Effector memory CD4-positive, alpha-beta T cell (primary cell): ENCODE measurements around the gene RFTN2.
"Not testable (repeated sequence)": the region's sequence is repeated elsewhere in the genome, so short reads cannot be mapped to it uniquely, and the experiment has no call there.

Experiments
- DNase-seq, 3 donors: peaks; one replicate each; pipeline ENCODE4 v3.0.0-alpha.2; 2020
- H3K27ac ChIP-seq: 2 replicates; pipeline ENCODE4 v1.7.0; 2013; ENCODE audit warnings: mild to moderate bottlenecking, low read length, moderate library complexity; ENCODE audit not compliant: insufficient read depth, poor library complexity, severe bottlenecking
- H3K27me3 ChIP-seq: replicated peaks from 2 replicates; pipeline ENCODE4 v1.7.0; 2013; ENCODE audit warnings: mild to moderate bottlenecking, low read length; ENCODE audit not compliant: insufficient read depth, control insufficient read depth, poor library complexity, severe bottlenecking
- H3K36me3 ChIP-seq: 2 replicates; pipeline ENCODE4 v1.7.0; 2013; ENCODE audit warnings: mild to moderate bottlenecking, low read length, moderate library complexity; ENCODE audit not compliant: control insufficient read depth, insufficient read depth
- H3K4me1 ChIP-seq: 2 replicates; pipeline ENCODE4 v1.7.0; 2013; ENCODE audit warnings: low read length, mild to moderate bottlenecking; ENCODE audit not compliant: control insufficient read depth, insufficient read depth, poor library complexity, severe bottlenecking
- H3K4me3 ChIP-seq: 2 replicates; pipeline ENCODE4 v1.7.0; 2013; ENCODE audit warnings: low read length, low read depth, mild to moderate bottlenecking; ENCODE audit not compliant: insufficient read depth, poor library complexity, severe bottlenecking
- H3K9me3 ChIP-seq: 2 replicates; pipeline ENCODE4 v1.7.0; 2013; ENCODE audit warnings: mild to moderate bottlenecking, low read length, moderate library complexity; ENCODE audit not compliant: control insufficient read depth

The RFTN2 gene

DNA sequence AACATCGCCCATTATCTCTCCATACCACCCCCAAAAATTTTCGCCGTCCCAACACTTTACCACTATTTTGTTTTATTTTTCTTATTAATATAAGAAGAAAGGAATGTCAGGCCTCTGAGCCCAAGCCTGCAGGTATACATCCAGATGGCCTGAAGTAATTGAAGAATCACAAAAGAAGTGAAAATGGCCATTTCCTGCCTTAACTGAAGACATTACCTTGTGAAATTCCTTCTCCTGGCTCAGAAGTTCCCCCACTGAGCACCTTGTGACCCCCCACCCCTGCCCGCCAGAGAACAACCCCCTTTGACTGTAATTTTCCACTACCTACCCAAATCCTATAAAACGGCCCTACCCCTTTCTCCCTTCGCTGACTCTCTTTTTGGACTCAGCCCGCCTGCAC is 88.1 kb downstream of the RFTN2 start:
- not testable (repeated sequence) for H3K9me3 ChIP-seq, DNase-seq, H3K36me3 ChIP-seq, H3K27ac ChIP-seq, H3K4me3 ChIP-seq, H3K27me3 ChIP-seq, H3K4me1 ChIP-seq

DNA sequence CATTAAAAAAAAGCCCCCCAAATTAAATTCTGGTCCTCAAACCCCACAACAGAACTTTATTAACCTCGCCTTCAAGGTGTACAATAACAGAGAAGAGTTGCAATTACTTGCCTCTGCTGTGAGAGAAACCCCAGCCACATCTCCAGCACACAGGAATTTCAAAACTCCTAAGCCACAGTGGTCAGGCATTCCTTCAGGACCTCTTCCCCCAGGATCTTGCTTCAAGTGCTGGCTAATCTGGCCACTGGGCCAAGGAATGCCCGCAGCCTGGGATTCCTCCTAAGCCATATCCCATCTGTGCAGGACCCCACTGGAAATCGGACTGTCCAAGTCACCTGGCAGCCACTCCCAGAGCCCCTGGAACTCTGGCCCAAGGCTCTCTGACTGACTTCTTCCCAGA is 95.2 kb downstream of the RFTN2 start:
- not testable (repeated sequence) for H3K9me3 ChIP-seq, H3K4me3 ChIP-seq, H3K27me3 ChIP-seq, H3K4me1 ChIP-seq, DNase-seq, H3K27ac ChIP-seq, H3K36me3 ChIP-seq

DNA sequence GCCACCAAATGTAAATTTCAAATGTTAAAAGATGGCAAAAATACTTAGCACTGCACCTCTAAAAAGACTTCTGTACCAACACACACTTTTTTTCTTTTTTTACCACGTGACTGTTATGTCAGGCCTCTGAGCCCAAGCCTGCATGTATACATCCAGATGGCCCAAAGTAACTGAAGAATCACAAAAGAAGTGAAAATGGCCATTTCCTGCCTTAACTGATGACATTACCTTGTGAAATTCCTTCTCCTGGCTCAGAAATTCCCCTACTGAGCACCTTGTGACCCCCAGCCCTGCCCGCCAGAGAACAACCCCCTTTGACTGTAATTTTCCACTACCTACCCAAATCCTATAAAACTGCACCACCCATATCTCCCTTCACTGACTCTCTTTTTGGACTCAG is 97.1 kb downstream of the RFTN2 start:
- DNase-seq, H3K9me3 ChIP-seq, H3K4me3 ChIP-seq, H3K4me1 ChIP-seq, H3K36me3 ChIP-seq, H3K27me3 ChIP-seq, H3K27ac ChIP-seq: not testable (repeated sequence)

DNA sequence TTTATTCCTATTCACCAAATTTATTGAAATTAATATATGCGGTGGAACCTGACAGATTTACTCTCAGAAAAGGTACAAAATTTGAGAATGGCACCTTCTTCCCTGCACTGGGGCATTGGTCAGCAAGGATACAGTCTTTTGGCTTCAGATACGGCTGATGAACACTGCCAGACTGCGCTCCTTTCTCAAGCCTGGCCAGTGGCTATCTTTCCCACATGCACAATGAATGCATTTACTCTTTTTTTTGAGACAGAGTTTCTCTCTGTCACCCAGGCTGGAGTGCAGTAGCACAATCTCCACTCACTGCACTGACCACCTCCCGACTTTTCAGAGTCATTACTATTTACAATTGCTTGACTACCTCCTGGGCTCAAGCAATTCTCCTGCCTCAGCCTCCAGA is 97.9 kb downstream of the RFTN2 start:
- no peaks in the 10 kb centered on the region for H3K4me1 ChIP-seq

DNA sequence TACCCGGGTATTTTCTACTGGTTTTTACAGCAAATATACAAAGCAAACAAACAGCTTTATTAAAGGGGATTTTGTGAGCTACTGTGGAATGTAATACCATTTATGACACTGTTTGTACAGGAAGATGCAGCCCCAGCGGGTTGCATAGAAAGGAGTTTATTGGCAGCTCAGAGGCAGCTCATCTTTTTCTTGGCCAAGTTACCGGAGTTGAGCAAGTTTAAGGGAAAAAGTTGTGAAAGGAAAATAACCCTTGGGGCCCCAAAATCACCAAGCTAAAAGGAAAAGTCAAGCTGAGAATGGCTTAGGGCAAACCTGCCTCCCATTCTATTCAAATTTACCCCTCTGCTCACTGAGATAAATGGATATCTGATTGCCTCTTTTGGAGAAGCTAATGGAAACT is 98.8 kb downstream of the RFTN2 start:
- no peaks in the 10 kb centered on the region for H3K36me3 ChIP-seq
- DNase-seq: no peak
- H3K4me1 ChIP-seq: no peaks in the 10 kb centered on the region
- no peak overlapping the region for H3K27ac ChIP-seq
- no peaks in the 10 kb centered on the region for H3K9me3 ChIP-seq
- H3K4me3 ChIP-seq: no peak overlapping the region
- H3K27me3 ChIP-seq: no peaks in the 10 kb centered on the region

More for the DNA sequence above, 97.9 kb downstream of the RFTN2 start:
- no peaks in the 10 kb centered on the region for H3K36me3 ChIP-seq
- no peak overlapping the region for H3K27ac ChIP-seq
- H3K4me3 ChIP-seq: no peak overlapping the region
- DNase-seq: no peak
- H3K27me3 ChIP-seq: no peaks in the 10 kb centered on the region
- H3K9me3 ChIP-seq: no peaks in the 10 kb centered on the region

DNA sequence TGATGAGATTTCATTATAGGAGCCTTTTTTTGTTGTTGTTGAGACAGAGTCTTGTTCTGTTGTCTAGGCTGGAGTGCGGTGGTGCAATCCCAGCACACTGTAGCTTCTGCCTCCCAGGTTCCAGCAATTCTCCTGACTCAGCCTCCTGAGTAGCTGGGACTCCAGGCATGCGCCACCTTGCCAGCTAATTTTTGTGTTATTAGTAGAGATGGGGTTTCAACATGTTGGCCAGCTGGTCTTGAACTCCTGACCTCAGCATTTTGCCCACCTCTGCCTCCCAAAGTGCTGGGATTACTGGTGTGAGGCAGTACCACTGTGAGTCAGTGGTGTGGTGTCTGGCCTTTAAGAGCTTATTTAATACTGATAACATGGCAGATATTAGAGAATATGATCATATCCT is 99.4 kb downstream of the RFTN2 start:
- H3K27me3 ChIP-seq: no peaks in the 10 kb centered on the region
- no peak overlapping the region for H3K4me3 ChIP-seq
- H3K27ac ChIP-seq: no peak overlapping the region
- H3K4me1 ChIP-seq: no peaks in the 10 kb centered on the region
- DNase-seq: no peak
- no peaks in the 10 kb centered on the region for H3K9me3 ChIP-seq
- no peaks in the 10 kb centered on the region for H3K36me3 ChIP-seq

DNA sequence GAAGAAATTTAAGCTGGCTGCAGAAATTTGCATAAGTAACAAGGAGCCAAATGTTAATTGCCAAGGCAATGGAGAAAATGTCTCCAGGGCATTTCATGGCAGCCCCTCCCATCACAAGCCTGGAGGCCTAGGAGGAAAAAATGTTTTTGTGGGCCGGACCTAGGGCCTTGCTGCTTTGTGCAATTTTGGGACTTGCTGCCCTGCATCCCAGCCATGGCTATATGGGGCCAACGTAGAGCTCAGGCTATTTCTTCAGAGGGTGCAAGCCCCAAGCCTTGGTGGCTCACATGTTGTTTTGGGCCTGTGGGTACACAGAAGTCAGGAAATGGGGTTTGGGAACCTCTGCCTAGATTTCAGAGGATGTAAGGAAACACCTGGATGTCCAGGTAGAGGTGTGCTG is 101.8 kb downstream of the RFTN2 start:
- no peaks in the 10 kb centered on the region for H3K9me3 ChIP-seq
- H3K27me3 ChIP-seq: no peaks in the 10 kb centered on the region
- H3K4me3 ChIP-seq: no peak overlapping the region
- H3K27ac ChIP-seq: no peak overlapping the region
- H3K4me1 ChIP-seq: no peaks in the 10 kb centered on the region
- H3K36me3 ChIP-seq: no peaks in the 10 kb centered on the region
- no peak for DNase-seq

DNA sequence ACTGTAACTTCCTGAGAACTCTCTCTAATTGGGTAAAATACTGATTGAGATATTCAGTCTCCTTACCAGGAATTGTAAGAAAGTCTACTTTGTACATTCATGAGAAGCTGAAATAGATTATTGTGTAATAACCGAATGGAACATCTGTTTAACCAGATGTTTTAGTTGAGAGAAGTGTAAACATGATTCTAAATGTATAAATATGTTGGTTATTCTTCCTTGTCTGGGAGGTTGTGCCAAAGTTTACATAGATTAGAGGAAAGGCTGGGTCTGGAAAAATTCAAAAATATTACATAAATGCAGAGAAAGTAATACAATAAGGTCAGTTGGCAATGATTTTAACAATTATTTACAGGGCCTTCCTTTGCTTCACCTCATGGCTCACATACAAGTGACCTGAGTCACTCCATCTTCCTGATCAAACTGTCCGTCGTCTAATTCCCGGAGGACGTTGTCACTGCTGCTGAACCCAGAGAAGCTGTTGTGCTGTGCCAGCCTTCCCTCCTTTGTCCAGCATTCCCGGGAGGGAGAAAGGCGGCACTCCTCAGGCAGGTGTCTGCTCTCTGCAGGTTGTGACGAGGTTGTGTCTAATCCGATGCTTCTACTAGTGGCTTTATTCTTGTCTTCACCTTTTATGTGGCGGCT is 103.6 kb downstream of the RFTN2 start:
- H3K4me1 ChIP-seq: no peaks in the 10 kb centered on the region
- H3K4me3 ChIP-seq: no peak overlapping the region
- no peak overlapping the region for H3K27ac ChIP-seq
- DNase-seq: no peak
- no peaks in the 10 kb centered on the region for H3K27me3 ChIP-seq
- H3K36me3 ChIP-seq: no peaks in the 10 kb centered on the region
- H3K9me3 ChIP-seq: no peaks in the 10 kb centered on the region

DNA sequence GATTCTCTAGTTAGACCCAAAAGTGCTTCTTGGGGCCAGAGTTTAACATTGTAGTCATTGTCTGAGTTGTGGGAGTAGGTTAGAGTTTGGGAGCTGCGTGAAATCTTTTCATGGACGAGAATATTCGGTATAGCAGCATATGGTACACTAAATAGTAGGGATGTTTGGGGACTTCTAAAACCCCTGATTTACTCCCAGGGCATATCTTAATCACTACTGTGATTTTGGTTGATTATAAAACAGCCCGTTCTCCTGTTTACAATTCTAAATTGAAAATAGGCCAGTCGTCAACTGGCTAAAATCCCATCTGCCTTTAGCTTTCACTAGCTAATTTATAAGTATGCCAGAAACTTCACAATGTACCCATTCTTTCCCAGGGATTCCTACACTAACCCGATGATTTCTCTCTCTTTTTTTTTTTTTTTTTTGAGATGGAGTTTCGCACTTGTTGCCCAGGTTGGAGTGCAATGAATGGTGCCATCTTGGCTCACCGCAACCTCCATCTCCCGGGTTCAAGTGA is 115.2 kb downstream of the RFTN2 start:
- no peak overlapping the region for H3K27ac ChIP-seq

DNA sequence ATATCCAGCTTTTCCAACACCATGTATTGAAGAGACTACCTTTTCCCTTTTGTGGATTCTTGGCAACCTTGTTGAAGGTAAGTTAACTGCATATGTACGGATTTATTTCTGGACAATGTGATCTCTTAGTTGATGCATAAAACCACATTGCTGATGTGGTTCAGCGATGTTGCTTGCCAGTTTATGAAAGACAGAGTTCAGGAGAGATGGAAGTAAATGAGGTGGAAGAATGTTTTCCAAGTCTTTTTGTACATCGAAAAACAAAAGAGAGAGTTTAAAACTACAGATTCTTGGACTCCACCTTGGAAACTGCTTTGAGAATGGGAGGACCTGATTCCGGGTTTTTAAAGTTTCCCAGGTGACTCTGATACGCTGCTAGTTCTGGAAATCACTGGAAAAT is 115.7 kb downstream of the RFTN2 start:
- Histone ChIP-seq H3K36me3 (no peaks in the 10 kb centered on the region), H3K9me3 (no peaks in the 10 kb centered on the region), H3K4me3 (no peak overlapping the region), H3K27me3 (no peaks in the 10 kb centered on the region), H3K27ac (no peak overlapping the region), H3K4me1 (no peaks in the 10 kb centered on the region)
- DNase-seq: no peak

More for the DNA sequence above, 115.2 kb downstream of the RFTN2 start:
- no peaks in the 10 kb centered on the region for H3K36me3 ChIP-seq
- no peaks in the 10 kb centered on the region for H3K27me3 ChIP-seq
- DNase-seq: no peak
- no peak overlapping the region for H3K4me3 ChIP-seq
- no peaks in the 10 kb centered on the region for H3K4me1 ChIP-seq
- no peaks in the 10 kb centered on the region for H3K9me3 ChIP-seq
